Peyer's patch (tissue), 4 donors: ENCODE data around the gene CAB39L.

ENCODE experiments used
- POLR2A ChIP-seq, 2 donors: fragments of 450-650 bp; IDR thresholded peaks; one replicate each; pipeline ENCODE4 v1.5.1; 2017; ENCODE audit warnings: antibody characterized with exemption in 2 of 2, mild to moderate bottlenecking in 2 of 2, moderate library complexity in 2 of 2
- TF ChIP-seq, protein P1 (sequence below), 6 experiments: fragments of 450-650 bp in 4 of 6; fragments of 200-600 bp in 2 of 6; sonication (generic) in 1 of 6; IDR thresholded peaks; one replicate each; pipeline ENCODE4 v1.5.1; 2017 to 2019; ENCODE audit warnings: antibody characterized with exemption in 6 of 6, mild to moderate bottlenecking in 3 of 6, moderate library complexity in 1 of 6

- TF ChIP-seq, protein P1, sequence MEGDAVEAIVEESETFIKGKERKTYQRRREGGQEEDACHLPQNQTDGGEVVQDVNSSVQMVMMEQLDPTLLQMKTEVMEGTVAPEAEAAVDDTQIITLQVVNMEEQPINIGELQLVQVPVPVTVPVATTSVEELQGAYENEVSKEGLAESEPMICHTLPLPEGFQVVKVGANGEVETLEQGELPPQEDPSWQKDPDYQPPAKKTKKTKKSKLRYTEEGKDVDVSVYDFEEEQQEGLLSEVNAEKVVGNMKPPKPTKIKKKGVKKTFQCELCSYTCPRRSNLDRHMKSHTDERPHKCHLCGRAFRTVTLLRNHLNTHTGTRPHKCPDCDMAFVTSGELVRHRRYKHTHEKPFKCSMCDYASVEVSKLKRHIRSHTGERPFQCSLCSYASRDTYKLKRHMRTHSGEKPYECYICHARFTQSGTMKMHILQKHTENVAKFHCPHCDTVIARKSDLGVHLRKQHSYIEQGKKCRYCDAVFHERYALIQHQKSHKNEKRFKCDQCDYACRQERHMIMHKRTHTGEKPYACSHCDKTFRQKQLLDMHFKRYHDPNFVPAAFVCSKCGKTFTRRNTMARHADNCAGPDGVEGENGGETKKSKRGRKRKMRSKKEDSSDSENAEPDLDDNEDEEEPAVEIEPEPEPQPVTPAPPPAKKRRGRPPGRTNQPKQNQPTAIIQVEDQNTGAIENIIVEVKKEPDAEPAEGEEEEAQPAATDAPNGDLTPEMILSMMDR (IDR thresholded peaks at IDR 0.05) = no peak
- TF ChIP-seq POLR2A (IDR thresholded peaks at IDR 0.05) = no peak
These were observed 70.1 kb downstream of the CAB39L start for GRCh38 chr13:49373716-49374115.
